HepG2 (cell line): ENCODE data around the gene C1orf146. TPM values are rescaled to one million over a fixed set of nuclear protein-coding genes. Genes with fewer than 3 reads are reported as not detected.

Source experiments
- ATAC-seq: fragments of 200-7000 bp; cut with Tn5 transposase; 3 replicates; pipeline ENCODE4 v1.9.1; 2020; ENCODE audit warnings: mild to moderate bottlenecking, moderate library complexity
- BruUV-seq: library from RNA; stranded (reverse); fragments of 400-500 nt; replicated peaks from 2 replicates; lab custom pipeline; 2021; lab: Mats Ljungman, UMichigan
- CTCF ChIA-PET: fragments of 300-600 bp; formaldehyde crosslinking; extraction: SDS; loops from one replicate; lab custom pipeline; 2021; ENCODE audit warnings: low total read pairs, inconsistent platforms, low intra/inter-chr PET ratio; lab: Yijun Ruan, JAX
- POLR2A ChIA-PET: fragments of 350-600 bp; sonication (Branson Sonifier 250); formaldehyde crosslinking; loops from one replicate; lab custom pipeline; 2020; ENCODE audit warnings: antibody characterized with exemption, inconsistent platforms; lab: Yijun Ruan, JAX
- DNase-seq: peaks from one replicate; pipeline ENCODE4 v3.0.0-alpha.2; 2015; ENCODE audit warnings: low spot score
- FAIRE-seq: peaks from 3 replicates; lab custom pipeline; 2011; peaks lifted over from hg19 to GRCh38; lab: Jason Lieb, UNC
- H2AFZ ChIP-seq: one replicate; pipeline ENCODE4 v1.6.1; 2011; ENCODE audit warnings: low read length, inconsistent platforms
- H3K27ac ChIP-seq: fragments of 300-600 bp; 3 replicates; pipeline ENCODE4 v1.8.0; 2011; ENCODE audit warnings: mixed run types, mild to moderate bottlenecking, mixed read lengths, low read length, inconsistent platforms; ENCODE audit not compliant: insufficient read depth; ENCODE audit errors: extremely low read length
- H3K27me3 ChIP-seq, 2 experiments: fragments of 200-600 bp in 1 of 2; 2 replicates in 1 of 2; 3 replicates in 1 of 2; pipeline versions ENCODE4 v1.6.0 to v1.8.0; 2011; ENCODE audit warnings: low read length in 2 of 2, mild to moderate bottlenecking in 2 of 2, moderate library complexity in 2 of 2, inconsistent platforms in 1 of 2; ENCODE audit not compliant: insufficient read depth in 2 of 2, control insufficient read depth in 1 of 2
- H3K36me3 ChIP-seq, 2 experiments: fragments of 200-600 bp in 1 of 2; replicated peaks in 1 of 2; 2 replicates in 1 of 2; 3 replicates in 1 of 2; pipeline versions ENCODE4 v1.5.1 to v1.8.0; 2011; ENCODE audit warnings: low read length in 2 of 2, inconsistent platforms in 1 of 2; ENCODE audit not compliant: insufficient read depth in 2 of 2, control insufficient read depth in 1 of 2
- H3K4me1 ChIP-seq: 2 replicates; pipeline ENCODE4 v1.5.1; 2012; ENCODE audit warnings: low read length, inconsistent platforms; ENCODE audit not compliant: insufficient read depth
- H3K4me2 ChIP-seq: 2 replicates; pipeline ENCODE4 v1.6.0; 2011; ENCODE audit warnings: low read depth, low read length, inconsistent platforms
- H3K4me3 ChIP-seq, 3 experiments: fragments of 200-600 bp in 1 of 3; sonication (generic), shearing (Covaris generic) in 1 of 3; replicated peaks in 1 of 3; 2 replicates each; pipeline ENCODE4 v1.5.1; 2011 to 2016; ENCODE audit warnings: low read length in 3 of 3, inconsistent platforms in 2 of 3, low read depth in 2 of 3, mild to moderate bottlenecking in 2 of 3, control low read depth in 1 of 3, mixed read lengths in 1 of 3; ENCODE audit not compliant: insufficient read depth in 1 of 3
- H3K79me2 ChIP-seq: one replicate; pipeline ENCODE4 v1.6.1; 2011; ENCODE audit warnings: low read length, inconsistent platforms; ENCODE audit not compliant: insufficient read depth
- H3K9ac ChIP-seq: 2 replicates; pipeline ENCODE4 v1.6.0; 2011; ENCODE audit warnings: mild to moderate bottlenecking, low read depth, low read length, inconsistent platforms; ENCODE audit not compliant: insufficient read depth
- H3K9me3 ChIP-seq: 2 replicates; pipeline ENCODE4 v1.5.1; 2012; ENCODE audit warnings: mild to moderate bottlenecking, low read length
- H4K20me1 ChIP-seq: 2 replicates; pipeline ENCODE4 v1.6.0; 2011; ENCODE audit warnings: inconsistent platforms, mild to moderate bottlenecking, low read length, moderate library complexity; ENCODE audit not compliant: insufficient read depth
- GPBP1L1 ChIP-seq: sonication (generic); formaldehyde crosslinking; IDR thresholded peaks from 2 replicates; pipeline ENCODE4 v1.5.0; 2020; ENCODE audit warnings: mild to moderate bottlenecking, missing genetic modification reagents
- HNF4G ChIP-seq, 2 experiments: sonication (generic) in 1 of 2; formaldehyde crosslinking in 1 of 2; IDR thresholded peaks; 2 replicates each; pipeline versions ENCODE4 v1.4.0 to v1.6.1; 2011 to 2020; ENCODE audit warnings: borderline replicate concordance in 2 of 2, low read depth in 2 of 2, mild to moderate bottlenecking in 2 of 2, low read length in 1 of 2, missing genetic modification reagents in 1 of 2, moderate library complexity in 1 of 2
- SPEN ChIP-seq: sonication (generic); formaldehyde crosslinking; IDR thresholded peaks from 2 replicates; pipeline ENCODE4 v1.5.1; 2020; ENCODE audit warnings: low read depth, mild to moderate bottlenecking, missing genetic modification reagents
- ZBTB7A ChIP-seq: sonication (generic); formaldehyde crosslinking; IDR thresholded peaks from 2 replicates; pipeline ENCODE4 v1.8.0; 2022; ENCODE audit warnings: mild to moderate bottlenecking, missing genetic modification reagents
- ZFP90 ChIP-seq: sonication (generic); formaldehyde crosslinking; IDR thresholded peaks from 2 replicates; pipeline ENCODE4 v1.8.0; 2022; ENCODE audit warnings: missing genetic modification reagents, mild to moderate bottlenecking, inconsistent platforms, borderline replicate concordance
- ZNF230 ChIP-seq: sonication (generic); formaldehyde crosslinking; IDR thresholded peaks from 2 replicates; pipeline ENCODE4 v1.4.0; 2020; ENCODE audit warnings: mild to moderate bottlenecking, missing genetic modification reagents
- ZNF24 ChIP-seq: fragments of 450-650 bp; IDR thresholded peaks from 2 replicates; pipeline ENCODE4 v1.6.1; 2017; ENCODE audit warnings: antibody characterized with exemption, mild to moderate bottlenecking
- ZNF281 ChIP-seq: sonication (generic); formaldehyde crosslinking; IDR thresholded peaks from 2 replicates; pipeline ENCODE4 v1.4.0; 2020; ENCODE audit warnings: missing genetic modification reagents, borderline replicate concordance
- ZNF44 ChIP-seq: sonication (generic); formaldehyde crosslinking; IDR thresholded peaks from 2 replicates; pipeline ENCODE4 v1.5.1; 2020; ENCODE audit warnings: mild to moderate bottlenecking, missing genetic modification reagents
- ZSCAN22 ChIP-seq: sonication (generic); formaldehyde crosslinking; IDR thresholded peaks from 2 replicates; pipeline ENCODE4 v1.4.0; 2020; ENCODE audit warnings: mild to moderate bottlenecking, missing genetic modification reagents
- WGBS: methylation state at CpG from one replicate; pipeline ENCODE4 v1.1.6; 2017; ENCODE audit warnings: low lambda C conversion rate; 5-methylcytosine and 5-hydroxymethylcytosine counted together
- in situ Hi-C: cut with HindIII; loops from 2 replicates; pipeline ENCODE4 v1.10.0; 2017; ENCODE audit warnings: low pct_unique_long_range_greater_than_20kb; ENCODE audit not compliant: extremely low pct_ligation_motif_present
- intact Hi-C: fragments of 100-400 bp; cut with micrococcal nuclease; formaldehyde crosslinking; loops from one replicate; pipeline ENCODE4 v1.10.0; 2022; ENCODE audit not compliant: unreplicated experiment
- polyA plus RNA-seq, 8 experiments: library from polyadenylated mRNA; depleted of rRNA in 3 of 8; stranded (reverse) in 7 of 8; unstranded in 1 of 8; fragments of >200 nt; fragmentation: Illumina TruSeq in 4 of 8; extraction: Trizol in 4 of 8; gene quantifications; 2 replicates each; pipeline versions ENCODE4 v1.2.1 to v1.2.3, GENCODE V29; 2011 to 2016; ENCODE audit warnings: low read depth in 4 of 8, missing spikeins in 1 of 8, mixed read lengths in 1 of 8; ENCODE audit not compliant: insufficient read depth in 1 of 8
- total RNA-seq, 5 experiments: library from RNA; depleted of rRNA; stranded (reverse); fragments of >200 nt; fragmentation: Illumina TruSeq; extraction: Trizol; gene quantifications; 2 replicates each; pipeline ENCODE4 v1.2.3, GENCODE V29; 2016; ENCODE audit warnings: low read depth in 1 of 5
- TF ChIP-seq, protein P1 (sequence below): sonication (generic); formaldehyde crosslinking; IDR thresholded peaks from 2 replicates; pipeline ENCODE4 v1.4.0; 2020; ENCODE audit warnings: mild to moderate bottlenecking, missing genetic modification reagents
- TF ChIP-seq, protein P2 (sequence below): sonication (generic); formaldehyde crosslinking; IDR thresholded peaks from 2 replicates; pipeline ENCODE4 v1.4.0; 2020; ENCODE audit warnings: mild to moderate bottlenecking, missing genetic modification reagents

C1orf146 gene
- total and polyA plus RNA-seq, 2 of the 13 experiments (the other 11 are each of a cell fraction or from before 2014, with no cell fraction given) = not detected

- Histone ChIP-seq H3K27ac (no peak overlapping the region), H3K27me3 (no peaks in the 10 kb centered on the region; a peak in 1 of 5 replicates), H3K9me3 (no peaks in the 10 kb centered on the region), H3K36me3 (no peaks in the 10 kb centered on the region), H3K4me3 (no peak overlapping the region), H3K4me2 (no peak overlapping the region), H3K79me2 (no peaks in the 10 kb centered on the region), H2AFZ (no peak overlapping the region), H3K4me1 (no peaks in the 10 kb centered on the region), H3K9ac (no peak overlapping the region), H4K20me1 (no peaks in the 10 kb centered on the region)
- in situ Hi-C loops (no loop called here), intact Hi-C loops (no loop called here)
- no peak for DNase-seq
- no peak for ATAC-seq
- WGBS = 50% methylated on average over 2 of the region's 2 CpGs
- POLR2A ChIA-PET = no interaction called here
- FAIRE-seq = no peak
- TF ChIP-seq ZSCAN22 (CRISPR knock-in tag) = no peak
- TF ChIP-seq ZNF230 (CRISPR knock-in tag) = no peak
- TF ChIP-seq ZNF24 = no peak
- TF ChIP-seq, protein P1, sequence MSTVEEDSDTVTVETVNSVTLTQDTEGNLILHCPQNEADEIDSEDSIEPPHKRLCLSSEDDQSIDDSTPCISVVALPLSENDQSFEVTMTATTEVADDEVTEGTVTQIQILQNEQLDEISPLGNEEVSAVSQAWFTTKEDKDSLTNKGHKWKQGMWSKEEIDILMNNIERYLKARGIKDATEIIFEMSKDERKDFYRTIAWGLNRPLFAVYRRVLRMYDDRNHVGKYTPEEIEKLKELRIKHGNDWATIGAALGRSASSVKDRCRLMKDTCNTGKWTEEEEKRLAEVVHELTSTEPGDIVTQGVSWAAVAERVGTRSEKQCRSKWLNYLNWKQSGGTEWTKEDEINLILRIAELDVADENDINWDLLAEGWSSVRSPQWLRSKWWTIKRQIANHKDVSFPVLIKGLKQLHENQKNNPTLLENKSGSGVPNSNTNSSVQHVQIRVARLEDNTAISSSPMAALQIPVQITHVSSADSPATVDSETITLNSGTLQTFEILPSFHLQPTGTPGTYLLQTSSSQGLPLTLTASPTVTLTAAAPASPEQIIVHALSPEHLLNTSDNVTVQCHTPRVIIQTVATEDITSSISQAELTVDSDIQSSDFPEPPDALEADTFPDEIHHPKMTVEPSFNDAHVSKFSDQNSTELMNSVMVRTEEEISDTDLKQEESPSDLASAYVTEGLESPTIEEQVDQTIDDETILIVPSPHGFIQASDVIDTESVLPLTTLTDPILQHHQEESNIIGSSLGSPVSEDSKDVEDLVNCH (CRISPR knock-in tag) = no peak
- TF ChIP-seq SPEN (CRISPR knock-in tag) = no peak
- TF ChIP-seq ZNF281 (CRISPR knock-in tag) = no peak
- no peak for TF ChIP-seq ZBTB7A
- TF ChIP-seq, protein P2, sequence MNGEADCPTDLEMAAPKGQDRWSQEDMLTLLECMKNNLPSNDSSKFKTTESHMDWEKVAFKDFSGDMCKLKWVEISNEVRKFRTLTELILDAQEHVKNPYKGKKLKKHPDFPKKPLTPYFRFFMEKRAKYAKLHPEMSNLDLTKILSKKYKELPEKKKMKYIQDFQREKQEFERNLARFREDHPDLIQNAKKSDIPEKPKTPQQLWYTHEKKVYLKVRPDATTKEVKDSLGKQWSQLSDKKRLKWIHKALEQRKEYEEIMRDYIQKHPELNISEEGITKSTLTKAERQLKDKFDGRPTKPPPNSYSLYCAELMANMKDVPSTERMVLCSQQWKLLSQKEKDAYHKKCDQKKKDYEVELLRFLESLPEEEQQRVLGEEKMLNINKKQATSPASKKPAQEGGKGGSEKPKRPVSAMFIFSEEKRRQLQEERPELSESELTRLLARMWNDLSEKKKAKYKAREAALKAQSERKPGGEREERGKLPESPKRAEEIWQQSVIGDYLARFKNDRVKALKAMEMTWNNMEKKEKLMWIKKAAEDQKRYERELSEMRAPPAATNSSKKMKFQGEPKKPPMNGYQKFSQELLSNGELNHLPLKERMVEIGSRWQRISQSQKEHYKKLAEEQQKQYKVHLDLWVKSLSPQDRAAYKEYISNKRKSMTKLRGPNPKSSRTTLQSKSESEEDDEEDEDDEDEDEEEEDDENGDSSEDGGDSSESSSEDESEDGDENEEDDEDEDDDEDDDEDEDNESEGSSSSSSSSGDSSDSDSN = no peak
- TF ChIP-seq HNF4G (IDR thresholded peaks at IDR 0.05; ENCODE audit: borderline replicate concordance, low read depth, low read length) = no peak
- no peak for TF ChIP-seq HNF4G (CRISPR knock-in tag; IDR thresholded peaks at IDR 0.05; ENCODE audit: borderline replicate concordance, low read depth)
- TF ChIP-seq ZFP90 (CRISPR knock-in tag) = no peak
- no peak for TF ChIP-seq GPBP1L1
- TF ChIP-seq ZNF44 (CRISPR knock-in tag) = no peak
- no TSS peak for BruUV-seq
- CTCF ChIA-PET = no interaction called here
These were observed 26.0 kb upstream of the C1orf146 start for GRCh38 chr1:92191726-92192125.
